ENCODE results near the gene ATP5IF1.

ATP5IF1 gene

DNA sequence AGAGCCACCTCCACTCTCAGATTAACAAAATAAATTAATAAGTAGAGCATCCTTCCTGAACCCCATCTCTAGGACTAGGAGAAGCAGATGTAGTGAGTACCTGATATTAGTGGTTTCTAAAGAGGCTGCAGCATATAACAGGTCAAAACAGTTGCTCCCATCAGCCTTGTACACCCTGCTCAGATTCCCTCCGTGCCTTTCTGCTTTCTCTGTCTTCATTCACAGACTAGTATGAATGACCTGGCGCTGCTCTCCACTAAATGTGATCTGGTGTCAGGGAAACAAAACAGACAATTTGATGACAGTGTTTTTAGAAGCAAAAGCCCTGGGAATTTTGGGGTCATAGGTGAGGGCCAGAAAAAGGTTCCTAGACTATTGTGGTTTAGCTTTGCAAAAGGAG lies 31.7 kb downstream of the ATP5IF1 start:
- no peak for DNase-seq

DNA sequence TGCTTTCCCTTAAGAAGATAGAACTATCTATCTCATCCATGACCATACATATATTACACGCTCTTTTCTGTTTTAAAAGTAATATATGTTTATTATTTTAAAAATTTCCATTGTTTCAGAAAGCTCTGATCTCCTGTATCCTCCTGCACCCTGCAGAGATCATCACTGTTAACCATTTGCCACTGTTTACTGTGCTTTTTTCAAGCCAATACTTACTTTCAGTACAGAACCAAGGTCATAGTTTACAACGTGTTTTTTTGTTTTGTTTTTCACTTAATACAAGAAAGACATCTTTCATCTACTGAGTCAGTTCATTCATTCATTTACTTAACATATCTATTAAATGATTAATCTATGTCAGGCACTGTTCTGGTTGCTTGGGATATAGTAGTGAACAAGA lies 33.6 kb downstream of the ATP5IF1 start:
- no peak for DNase-seq

DNA sequence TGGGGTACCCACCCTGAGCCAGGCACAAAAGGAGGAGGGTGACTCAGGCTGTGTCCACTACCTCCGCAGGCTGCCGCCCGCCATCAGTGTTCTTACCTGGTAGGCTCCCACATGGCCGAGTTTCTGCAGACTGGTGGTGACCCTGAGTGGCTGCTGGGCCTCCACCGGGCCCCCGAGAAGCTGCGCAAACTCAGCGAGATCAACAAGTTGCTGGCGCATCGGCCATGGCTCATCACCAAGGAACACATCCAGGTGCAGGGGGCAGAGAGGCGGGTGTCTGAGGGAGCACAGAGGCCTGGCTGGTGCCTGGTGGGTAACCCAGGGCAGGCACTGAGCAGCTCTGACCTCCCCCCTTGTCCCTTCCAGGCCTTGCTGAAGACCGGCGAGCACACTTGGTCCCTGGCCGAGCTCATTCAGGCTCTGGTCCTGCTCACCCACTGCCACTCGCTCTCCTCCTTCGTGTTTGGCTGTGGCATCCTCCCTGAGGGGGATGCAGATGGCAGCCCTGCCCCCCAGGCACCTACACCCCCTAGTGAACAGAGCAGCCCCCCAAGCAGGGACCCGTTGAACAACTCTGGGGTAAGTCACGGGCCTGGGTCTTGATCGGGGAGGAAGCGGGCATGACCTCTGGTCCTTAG lies 36.4 kb downstream of the ATP5IF1 start:
- DNase-seq = no peak

DNA sequence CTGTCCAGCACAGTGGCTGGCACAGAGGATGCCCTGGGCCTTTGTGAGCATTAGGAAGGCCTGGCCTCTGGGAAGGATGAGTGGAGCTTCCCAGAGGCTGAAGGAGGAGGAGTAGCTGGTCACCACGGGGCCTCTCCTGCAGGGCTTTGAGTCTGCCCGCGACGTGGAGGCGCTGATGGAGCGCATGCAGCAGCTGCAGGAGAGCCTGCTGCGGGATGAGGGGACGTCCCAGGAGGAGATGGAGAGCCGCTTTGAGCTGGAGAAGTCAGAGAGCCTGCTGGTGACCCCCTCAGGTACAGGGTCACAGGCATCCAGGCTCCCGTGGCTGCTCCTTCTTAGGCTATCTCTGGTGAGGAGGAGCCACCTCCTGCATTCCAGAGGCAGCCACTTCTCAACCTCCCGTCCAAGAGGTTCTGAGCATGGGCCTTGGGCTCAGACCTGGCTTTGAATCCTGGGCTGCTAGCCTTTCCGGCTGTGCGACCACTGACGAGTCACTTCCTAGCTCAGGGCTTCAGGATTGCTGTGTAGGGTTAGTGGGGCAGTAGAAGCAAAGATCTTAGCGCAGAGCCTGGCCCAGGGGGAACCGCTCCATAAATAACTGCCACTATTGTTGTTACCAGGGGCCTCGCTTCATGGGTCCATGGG lies 37.4 kb downstream of the ATP5IF1 start:
- DNase-seq = no peak

DNA sequence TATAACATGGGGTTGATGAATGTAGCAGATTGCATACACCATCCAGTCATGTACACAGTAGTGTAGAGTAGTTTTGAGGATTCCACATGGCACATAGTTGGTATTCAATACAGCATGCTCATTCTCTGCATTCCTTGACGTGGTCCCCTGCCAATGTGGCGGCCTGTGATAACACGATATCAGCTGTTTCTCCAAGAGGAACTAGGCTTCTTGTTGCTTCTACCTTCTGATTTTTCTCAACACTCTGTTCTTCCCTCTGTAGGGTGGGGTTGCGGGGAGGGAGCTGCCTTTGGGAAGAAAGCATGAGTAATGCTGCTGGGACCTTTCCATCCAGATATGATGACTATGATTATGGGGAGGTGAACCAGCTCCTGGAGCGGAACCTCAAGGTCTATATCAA lies 42.8 kb downstream of the ATP5IF1 start:
- DNase-seq = no peak

DNA sequence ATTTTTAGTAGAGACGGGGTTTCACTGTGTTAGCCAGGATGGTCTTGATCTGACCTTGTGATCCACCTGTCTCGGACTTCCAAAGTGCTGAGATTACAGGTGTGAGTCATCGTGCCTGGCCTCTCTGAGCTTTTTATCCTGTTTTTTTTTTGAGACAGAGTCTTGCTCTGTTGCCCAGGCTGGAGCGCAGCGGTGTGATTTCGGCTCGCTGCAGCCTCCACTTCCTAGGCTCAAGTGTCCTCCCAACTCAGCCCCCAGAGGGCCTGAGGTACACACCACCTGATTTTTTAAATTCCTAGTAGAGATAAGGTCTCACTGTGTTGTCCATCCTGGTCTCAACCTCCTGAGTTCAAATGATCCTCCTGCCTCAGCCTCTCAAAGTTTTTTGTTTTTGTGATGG lies 43.8 kb downstream of the ATP5IF1 start:
- DNase-seq = no peak

DNA sequence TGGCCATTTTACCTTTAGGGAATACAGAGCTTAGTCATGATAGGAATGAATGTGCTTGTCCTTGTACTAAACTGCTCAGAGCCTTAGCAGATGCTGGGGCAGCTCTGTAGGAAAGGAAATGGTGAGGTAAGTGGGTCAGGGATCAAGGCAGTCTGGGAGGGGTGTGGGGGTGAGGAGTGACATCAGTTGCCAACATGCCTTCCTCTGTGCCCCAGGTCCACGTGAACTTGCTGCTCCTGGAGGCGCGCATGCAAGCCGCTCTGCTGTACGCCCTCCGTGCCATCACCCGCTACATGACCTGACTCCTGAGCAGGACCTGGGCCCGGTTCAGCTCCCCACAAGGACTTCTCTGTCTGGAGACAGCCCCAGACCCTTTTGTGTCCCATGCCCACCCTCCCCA lies 44.6 kb downstream of the ATP5IF1 start:
- DNase-seq = no peak

DNA sequence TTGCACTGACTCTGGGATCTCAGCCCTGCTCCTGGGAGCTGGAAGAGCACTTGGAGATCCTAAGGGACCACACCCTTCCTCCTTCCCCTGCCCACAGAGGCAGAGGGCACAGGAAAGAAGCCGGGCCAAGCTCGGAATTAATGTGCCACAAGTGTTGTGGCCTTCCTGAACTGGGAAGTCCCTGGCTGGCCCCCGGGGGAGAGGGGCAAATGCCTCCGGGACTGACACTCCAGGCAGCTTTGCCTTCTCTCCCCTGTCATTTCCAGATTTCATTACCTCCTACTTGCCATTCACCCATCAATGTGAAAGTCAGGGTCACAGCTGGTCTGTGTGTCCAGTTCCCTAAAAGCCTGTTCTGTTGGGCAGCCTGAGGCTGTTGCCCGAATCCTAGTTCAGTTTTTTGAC lies 45.1 kb downstream of the ATP5IF1 start:
- no peak for DNase-seq

DNA sequence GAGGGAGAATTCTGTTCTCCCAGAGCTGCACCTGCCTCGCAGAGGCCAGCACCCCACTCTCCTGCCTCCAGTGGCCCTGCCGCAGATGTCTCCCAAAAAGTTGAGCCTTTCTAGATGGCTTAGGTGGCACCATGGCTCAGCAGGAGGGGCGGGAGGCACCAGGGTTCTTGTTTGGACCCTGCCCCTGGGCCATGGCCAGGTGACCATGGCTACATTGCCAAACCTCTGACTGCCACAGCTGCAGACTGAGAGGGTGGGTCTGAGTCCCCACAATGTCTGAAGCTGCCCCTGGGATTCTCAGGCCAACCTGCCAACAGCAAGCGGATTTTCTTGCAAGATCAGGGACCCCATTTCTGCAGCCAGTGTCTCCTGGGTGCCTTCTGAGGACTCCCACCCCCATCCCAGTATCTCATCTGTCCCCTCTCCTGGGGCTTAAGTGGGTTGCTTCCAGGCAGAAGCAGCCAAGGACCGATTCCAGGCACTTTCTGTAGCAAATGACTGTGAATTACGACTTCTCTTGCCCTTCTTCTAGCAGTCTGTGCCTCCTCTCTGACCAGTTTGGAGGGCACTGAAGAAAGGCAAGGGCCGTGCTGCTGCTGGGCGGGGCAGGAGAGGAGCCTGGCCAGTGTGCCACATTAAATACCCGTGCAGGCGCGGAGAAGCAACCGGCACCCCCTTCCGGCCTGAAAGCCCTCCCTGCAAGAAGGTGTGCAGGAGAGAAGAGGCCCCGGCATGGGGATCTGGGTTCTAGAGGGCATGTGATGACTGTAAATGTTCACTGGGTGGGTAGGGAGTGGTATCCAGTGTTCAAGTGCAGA lies 45.9 kb downstream of the ATP5IF1 start:
- no peak for DNase-seq

DNA sequence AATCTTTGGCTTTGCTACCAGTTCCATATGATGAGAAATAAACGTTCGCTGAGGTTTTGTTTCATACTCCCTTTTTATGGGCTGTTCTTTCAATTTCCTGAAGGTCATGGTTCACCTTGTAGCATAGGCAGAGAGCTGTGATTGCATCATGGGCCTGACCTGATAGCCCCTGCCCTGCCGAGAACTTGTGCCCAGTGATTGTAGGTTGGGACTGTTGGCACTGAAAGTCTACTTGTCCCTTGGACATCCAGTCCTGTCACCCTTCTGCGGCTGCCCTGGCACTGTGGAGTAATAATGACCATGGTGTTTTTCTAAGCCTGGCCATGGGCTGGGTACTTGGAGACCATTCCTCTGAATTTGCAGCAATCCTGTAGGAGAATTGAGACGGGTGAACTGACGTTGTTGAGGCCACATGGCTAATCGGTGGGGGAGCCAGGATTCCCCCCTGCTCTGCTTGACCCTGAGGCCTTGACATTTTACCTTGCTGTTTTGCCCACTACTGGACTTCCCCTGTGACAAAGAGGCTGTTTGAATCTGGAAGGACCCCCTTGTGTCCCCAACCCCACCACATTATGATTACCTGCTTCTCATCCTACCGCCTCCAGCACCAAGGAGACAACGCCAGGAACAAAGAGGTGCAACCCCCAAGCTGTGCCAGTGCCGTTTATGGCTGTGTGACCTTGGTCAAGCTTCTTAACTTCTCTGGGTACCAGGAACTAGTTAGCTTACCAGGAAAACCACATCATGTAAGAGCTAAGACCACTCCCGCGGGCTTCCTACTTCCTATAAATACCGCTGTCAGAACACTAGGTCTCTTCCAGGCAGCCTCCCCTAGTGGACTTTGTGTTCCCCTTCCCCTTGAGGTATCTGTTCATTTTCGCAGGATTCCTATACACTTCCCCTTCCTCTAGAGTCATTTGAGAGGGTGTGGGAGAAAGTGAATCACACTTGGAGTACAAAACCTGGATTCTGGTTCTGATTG lies 46.8 kb downstream of the ATP5IF1 start:
- DNase-seq = no peak

DNA sequence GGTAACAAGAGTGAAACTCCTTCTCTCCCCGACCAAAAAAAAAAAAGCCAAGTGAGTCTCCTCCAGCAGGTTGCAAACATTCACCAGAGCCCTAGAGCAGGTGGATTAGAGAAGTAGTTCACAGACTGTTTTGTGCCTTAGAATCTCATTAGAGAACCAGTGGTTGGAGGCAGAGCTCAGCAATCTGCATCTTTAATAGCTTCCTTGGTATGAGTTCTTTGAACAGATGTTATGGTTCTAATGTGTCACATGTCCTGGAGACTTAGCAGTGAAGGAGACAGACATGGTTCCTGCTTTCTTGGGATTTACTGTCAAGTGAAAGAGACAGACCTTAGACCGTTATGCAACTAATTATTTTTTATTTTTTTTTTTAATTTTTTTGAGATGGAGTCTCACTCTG lies 50.2 kb downstream of the ATP5IF1 start:
- DNase-seq = no peak

Data from activated CD8-positive, alpha-beta memory T cell treated with anti-CD3 and anti-CD28 coated beads for 24 hours (primary cell).